Fibroblast of pulmonary artery (primary cell): ENCODE measurements around the gene TMEM50B.
"Not testable (repeated sequence)": the region's sequence is repeated elsewhere in the genome, so short reads cannot be mapped to it uniquely, and the experiment has no call there.

Experiments used
- DNase-seq: peaks from one replicate; pipeline ENCODE4 v3.0.0-alpha.2; 2010; ENCODE audit warnings: low read depth
- H3K4me3 ChIP-seq: replicated peaks from 2 replicates; pipeline ENCODE4 v1.5.1; 2011; ENCODE audit warnings: low read depth, mild to moderate bottlenecking, control low read depth, low read length, moderate library complexity
- CTCF ChIP-seq: IDR thresholded peaks from 2 replicates; pipeline ENCODE4 v1.5.1; 2011; ENCODE audit warnings: mild to moderate bottlenecking, control low read depth, low read length, inconsistent platforms; ENCODE audit errors: missing control alignments

TMEM50B gene

GRCh38 chr21:33511639-33512038 is 31.9 kb upstream of the TMEM50B start:
- no peak for DNase-seq
- no peak for TF ChIP-seq CTCF

DNA sequence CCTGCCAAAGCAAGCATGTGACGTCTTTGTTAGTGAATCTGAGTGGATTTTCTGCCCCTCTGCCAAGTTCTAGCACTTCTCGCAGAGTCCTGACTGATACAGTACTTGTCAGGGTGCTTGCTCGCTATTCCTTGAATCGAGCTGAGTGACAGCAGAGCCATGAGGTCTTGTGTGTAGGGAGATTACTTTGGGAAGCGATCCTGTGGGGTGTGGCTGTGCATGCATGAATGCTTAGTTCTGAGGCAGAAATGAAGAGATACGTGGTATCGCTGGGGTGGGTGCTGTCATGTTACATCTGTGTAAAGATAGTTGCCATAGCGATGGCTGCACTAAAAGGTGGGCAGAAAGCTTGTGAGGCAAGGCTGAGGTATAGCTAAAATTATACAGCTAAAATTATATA is 31.1 kb upstream of the TMEM50B start:
- TF ChIP-seq CTCF, result no peak

More at GRCh38 chr21:33511639-33512038, 31.9 kb upstream of the TMEM50B start:
- H3K4me3 ChIP-seq, result no peak overlapping the region

GRCh38 chr21:33507003-33507402 is 27.2 kb upstream of the TMEM50B start:
- not testable (repeated sequence) for DNase-seq, H3K4me3 ChIP-seq

More for the DNA sequence above, 31.1 kb upstream of the TMEM50B start:
- DNase-seq, result no peak
- no peak overlapping the region for H3K4me3 ChIP-seq

DNA sequence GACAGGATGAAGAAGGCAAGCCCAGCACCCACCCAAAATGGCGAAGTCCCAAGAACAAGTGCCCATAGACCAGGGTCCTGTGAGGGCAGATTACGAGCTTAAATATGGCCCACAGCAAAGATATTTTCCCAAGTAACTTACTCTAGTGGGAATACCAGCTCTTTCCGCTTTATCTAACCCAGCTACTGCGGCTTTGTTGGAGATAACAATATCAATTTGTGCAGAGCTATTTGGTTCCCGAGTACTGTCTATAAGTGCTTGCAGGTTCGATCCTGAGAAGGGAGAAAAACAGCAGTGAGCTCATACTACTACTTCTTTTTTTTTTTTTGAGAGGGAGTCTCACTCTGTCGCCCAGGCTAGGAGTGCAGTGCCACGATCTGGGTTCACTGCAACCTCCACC is 26.1 kb upstream of the TMEM50B start:
- H3K4me3 ChIP-seq, result no peak overlapping the region
- no peak for TF ChIP-seq CTCF

GRCh38 chr21:33496345-33496744 is 16.6 kb upstream of the TMEM50B start:
- H3K4me3 ChIP-seq, result no peak overlapping the region
- no peak for DNase-seq
- TF ChIP-seq CTCF, result no peak

More for the DNA sequence above, 26.1 kb upstream of the TMEM50B start:
- no peak for DNase-seq

DNA sequence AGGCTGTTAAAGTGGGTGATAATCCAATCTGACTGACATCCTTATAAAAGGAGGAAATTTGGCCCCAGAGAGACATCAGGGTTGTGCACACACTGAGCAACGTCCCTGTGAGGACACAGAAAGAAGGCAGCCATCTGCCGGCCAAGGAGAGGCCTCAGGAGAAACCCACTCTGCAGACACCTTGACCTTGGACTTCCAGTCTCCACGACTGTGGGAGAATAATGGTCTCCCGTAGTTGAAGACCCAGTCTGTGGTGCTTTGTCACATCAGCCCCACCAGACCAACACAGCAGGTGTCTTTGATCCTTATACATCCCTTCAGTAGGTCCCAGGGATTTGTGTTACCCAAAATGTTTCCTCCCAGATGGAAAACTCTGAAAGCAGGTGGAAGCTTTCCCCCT is 16.0 kb upstream of the TMEM50B start:
- H3K4me3 ChIP-seq, result no peak overlapping the region
- DNase-seq, result no peak
- TF ChIP-seq CTCF, result no peak

DNA sequence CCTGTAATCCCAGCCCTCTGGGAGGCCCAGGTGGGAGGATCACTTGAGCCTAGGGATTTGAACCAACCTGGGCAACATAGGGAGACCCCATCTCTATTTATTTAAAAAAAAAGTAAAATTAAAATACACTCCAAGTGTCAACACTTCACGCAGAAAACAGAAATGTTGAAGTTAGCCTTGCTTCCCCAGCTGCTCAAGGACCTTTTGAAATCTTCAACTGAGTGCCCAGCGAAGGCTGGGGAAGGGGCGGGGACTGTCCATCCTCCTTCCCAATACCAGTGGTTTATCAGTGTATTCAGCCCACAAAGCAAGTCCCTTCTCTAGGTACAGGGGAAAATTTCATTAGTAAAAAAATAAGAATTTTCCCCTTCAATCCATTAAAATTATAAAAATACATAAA is 14.0 kb upstream of the TMEM50B start:
- no peak for DNase-seq
- H3K4me3 ChIP-seq, result no peak overlapping the region
- no peak for TF ChIP-seq CTCF

- H3K4me3 ChIP-seq, result no peak overlapping the region
- TF ChIP-seq CTCF, result no peak
- peak; percentile 89 for DNase-seq
Observed at GRCh38 chr21:33492571-33492970, 12.8 kb upstream of the TMEM50B start.
